Measurements from ENCODE around the gene SLC16A8. TPM values are rescaled to one million over a fixed set of nuclear protein-coding genes. Genes with fewer than 3 reads are reported as not detected.

The SLC16A8 gene
- total and polyA plus RNA-seq, 8 donors: 0.05 to 0.57 (median 0.06) TPM; not detected in 5

DNA sequence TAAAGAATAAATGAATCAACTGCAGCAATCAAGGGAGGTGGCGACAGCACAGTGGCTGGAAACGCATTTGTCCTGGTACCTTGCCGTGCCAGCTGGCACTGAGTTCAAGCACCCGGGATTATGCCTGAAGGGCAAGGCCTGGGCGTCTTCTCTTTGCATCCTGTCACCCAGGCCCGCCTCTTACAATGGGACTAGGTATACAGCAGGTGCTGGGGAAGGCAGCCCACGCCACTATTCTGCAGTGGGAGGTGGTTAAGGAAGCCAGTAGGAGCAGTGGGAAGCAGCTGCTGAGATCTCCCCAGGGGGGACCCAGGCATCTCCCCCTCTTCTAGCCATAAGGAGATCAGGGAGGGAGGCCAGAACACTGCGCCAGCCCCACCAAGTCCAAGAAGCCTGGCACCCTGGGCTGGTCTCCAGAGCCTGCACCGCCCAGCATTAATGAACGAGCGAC lies 41.8 kb upstream of the SLC16A8 start:
- FAIRE-seq (no peak), DNase-seq (no peak), ATAC-seq (no peak)
- intact Hi-C loops (cut with DNase I): no loop called here
- no peaks in the 10 kb centered on the region for H3K9me3 ChIP-seq
- H3K4me3 ChIP-seq: no peak overlapping the region
- H3K27ac ChIP-seq: no peak overlapping the region
- no peaks in the 10 kb centered on the region for H3K36me3 ChIP-seq
- no peaks in the 10 kb centered on the region for H3K27me3 ChIP-seq
- TF ChIP-seq, protein P1, sequence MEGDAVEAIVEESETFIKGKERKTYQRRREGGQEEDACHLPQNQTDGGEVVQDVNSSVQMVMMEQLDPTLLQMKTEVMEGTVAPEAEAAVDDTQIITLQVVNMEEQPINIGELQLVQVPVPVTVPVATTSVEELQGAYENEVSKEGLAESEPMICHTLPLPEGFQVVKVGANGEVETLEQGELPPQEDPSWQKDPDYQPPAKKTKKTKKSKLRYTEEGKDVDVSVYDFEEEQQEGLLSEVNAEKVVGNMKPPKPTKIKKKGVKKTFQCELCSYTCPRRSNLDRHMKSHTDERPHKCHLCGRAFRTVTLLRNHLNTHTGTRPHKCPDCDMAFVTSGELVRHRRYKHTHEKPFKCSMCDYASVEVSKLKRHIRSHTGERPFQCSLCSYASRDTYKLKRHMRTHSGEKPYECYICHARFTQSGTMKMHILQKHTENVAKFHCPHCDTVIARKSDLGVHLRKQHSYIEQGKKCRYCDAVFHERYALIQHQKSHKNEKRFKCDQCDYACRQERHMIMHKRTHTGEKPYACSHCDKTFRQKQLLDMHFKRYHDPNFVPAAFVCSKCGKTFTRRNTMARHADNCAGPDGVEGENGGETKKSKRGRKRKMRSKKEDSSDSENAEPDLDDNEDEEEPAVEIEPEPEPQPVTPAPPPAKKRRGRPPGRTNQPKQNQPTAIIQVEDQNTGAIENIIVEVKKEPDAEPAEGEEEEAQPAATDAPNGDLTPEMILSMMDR (IDR thresholded peaks at IDR 0.05): no peak
- WGBS, 2 donors: 88% methylated on average over 11 of the region's 11 CpGs
- H3K4me1 ChIP-seq: no peaks in the 10 kb centered on the region

DNA sequence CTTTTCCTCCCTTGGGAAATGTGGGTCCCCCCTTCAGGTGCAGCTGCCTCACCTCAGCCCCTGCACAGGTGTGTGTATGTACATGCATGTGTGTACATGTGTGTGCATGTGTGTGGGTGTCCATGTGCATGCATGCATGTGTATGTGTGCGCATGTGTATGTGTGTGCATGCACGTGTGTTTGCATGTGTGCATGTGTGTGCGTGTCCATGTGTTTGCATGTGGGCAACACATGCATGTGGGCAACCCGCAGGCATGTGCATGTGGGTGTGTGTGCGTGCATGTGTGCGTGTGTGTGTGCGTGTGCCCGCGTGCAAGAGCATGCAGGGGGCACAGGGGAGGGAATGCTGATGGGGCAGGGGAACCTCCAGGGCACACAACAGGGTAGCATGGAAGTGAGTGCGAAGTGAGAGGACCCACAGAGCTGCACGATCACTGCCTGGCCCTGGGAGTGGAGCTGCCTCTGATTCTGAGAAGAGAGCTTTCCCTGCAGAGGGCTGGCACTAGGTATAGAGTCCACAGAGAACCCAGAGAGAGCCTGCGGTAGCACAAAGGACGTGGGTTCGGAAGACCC lies 41.1 kb upstream of the SLC16A8 start:
- Histone ChIP-seq H3K27ac (no peak overlapping the region), H3K27me3 (no peaks in the 10 kb centered on the region), H3K4me1 (no peaks in the 10 kb centered on the region), H3K36me3 (no peaks in the 10 kb centered on the region), H3K4me3 (no peak overlapping the region), H3K9me3 (no peaks in the 10 kb centered on the region)
- intact Hi-C loops (cut with DNase I): no loop called here
- no peak for FAIRE-seq
- no peak for ATAC-seq
- WGBS, 2 donors: 94 to 96% methylated on average over 14 of the region's 14 CpGs
- TF ChIP-seq, protein P1 (IDR thresholded peaks at IDR 0.05): no peak
- no peak for DNase-seq

DNA sequence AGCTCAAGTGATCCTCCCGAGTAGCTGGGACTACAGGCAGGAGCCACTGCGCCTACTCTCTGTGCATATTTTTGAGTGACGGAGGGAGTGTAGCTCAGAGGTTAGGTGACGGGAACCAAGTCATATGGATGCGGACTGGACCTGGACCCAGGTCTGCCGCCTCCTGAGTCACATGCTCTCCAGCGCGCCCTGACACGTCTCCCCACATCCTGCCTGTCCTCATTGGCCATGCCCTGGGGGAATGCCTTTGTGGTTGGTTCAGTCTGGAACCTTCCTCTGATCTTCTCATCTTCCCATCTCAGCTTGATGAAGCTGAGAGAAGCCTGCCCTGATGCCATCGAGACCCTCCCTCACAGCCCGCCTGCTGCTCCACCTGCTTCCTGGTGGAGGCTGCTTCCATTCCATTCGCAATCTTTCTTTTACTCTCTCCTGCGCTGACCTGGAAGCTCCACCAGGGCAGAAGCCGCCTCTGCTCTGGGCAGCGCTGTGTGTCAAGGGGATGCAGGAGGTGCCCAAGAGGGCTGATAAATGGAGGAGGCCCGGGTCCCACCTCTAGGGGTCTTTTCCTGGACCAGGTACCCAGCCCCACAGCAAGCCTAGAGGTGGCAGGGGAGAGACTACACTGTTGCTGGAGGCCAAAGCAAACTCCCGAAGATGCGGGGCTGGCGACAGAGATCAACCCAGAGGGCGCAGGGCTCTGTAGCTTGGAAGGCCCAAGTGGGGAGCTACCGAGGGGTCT lies 40.4 kb upstream of the SLC16A8 start:
- ATAC-seq: no peak
- WGBS, 2 donors: 92% methylated on average over 21 of the region's 21 CpGs
- Histone ChIP-seq H3K27me3 (no peaks in the 10 kb centered on the region), H3K36me3 (no peaks in the 10 kb centered on the region), H3K9me3 (no peaks in the 10 kb centered on the region), H3K27ac (no peak overlapping the region), H3K4me1 (no peaks in the 10 kb centered on the region), H3K4me3 (no peak overlapping the region)
- TF ChIP-seq, protein P1 (IDR thresholded peaks at IDR 0.05): no peak
- no peak for DNase-seq
- intact Hi-C loops (cut with DNase I): no loop called here
- no peak for FAIRE-seq

DNA sequence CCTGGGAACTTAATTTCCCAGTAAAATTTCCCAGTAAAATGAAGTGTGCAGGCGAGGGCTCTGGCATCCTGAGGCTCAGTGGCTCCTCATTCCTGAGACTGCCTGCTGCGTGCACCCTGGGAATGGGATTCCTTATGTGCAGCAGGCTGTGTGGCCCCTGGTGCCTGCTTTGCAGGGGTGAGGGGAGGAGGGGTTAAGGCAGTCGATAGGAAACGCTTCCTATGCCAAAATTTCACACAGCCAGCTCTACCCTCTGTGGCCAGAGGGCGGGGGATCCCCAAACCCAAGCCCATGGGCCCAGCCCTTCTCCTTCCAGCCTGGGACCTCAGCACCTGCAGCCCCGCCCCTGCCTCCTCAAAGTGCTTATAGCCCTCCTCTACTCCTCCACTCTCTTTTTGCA lies 38.6 kb upstream of the SLC16A8 start:
- H3K4me3 ChIP-seq: no peak overlapping the region
- DNase-seq (no peak), FAIRE-seq (no peak), ATAC-seq (no peak)
- no peaks in the 10 kb centered on the region for H3K9me3 ChIP-seq
- H3K27ac ChIP-seq: no peak overlapping the region
- TF ChIP-seq, protein P1 (IDR thresholded peaks at IDR 0.05): no peak
- no peaks in the 10 kb centered on the region for H3K36me3 ChIP-seq
- no peaks in the 10 kb centered on the region for H3K27me3 ChIP-seq
- intact Hi-C loops (cut with DNase I): no loop called here
- WGBS, 2 donors: 78 to 87% methylated on average over 6 of the region's 6 CpGs
- H3K4me1 ChIP-seq: no peaks in the 10 kb centered on the region

Measured in pancreas (tissue), 10 donors.